Endothelial cell of umbilical vein (primary cell): ENCODE data around the gene MAP4K2. TPM values are rescaled to one million over a fixed set of nuclear protein-coding genes. Genes with fewer than 3 reads are reported as not detected.

Experiments
- BruUV-seq: library from RNA; stranded (reverse); fragments of 400-500 nt; replicated peaks from 2 replicates; lab custom pipeline; 2021; lab: Mats Ljungman, UMichigan
- CTCF ChIA-PET: fragments of 300-600, 350-600 bp; sonication (Branson Sonifier 250); formaldehyde crosslinking; loops from one replicate; lab custom pipeline; 2021; ENCODE audit warnings: antibody characterized with exemption, inconsistent platforms; lab: Charles Lee
- POLR2A ChIA-PET: fragments of 300-600, 350-600 bp; sonication (Branson Sonifier 250); formaldehyde crosslinking; loops from one replicate; lab custom pipeline; 2021; ENCODE audit warnings: antibody characterized with exemption, inconsistent platforms; lab: Charles Lee
- DNase-seq: peaks from one replicate; pipeline ENCODE4 v3.0.0-alpha.2; 2011; ENCODE audit warnings: low read depth, low spot score
- FAIRE-seq: peaks from 2 replicates; lab custom pipeline; 2011; peaks lifted over from hg19 to GRCh38; lab: Jason Lieb, UNC
- H2AFZ ChIP-seq: 2 replicates; pipeline ENCODE4 v1.6.0; 2012; ENCODE audit warnings: low read depth, low read length, control low read depth, inconsistent platforms
- H3K27ac ChIP-seq: 2 replicates; pipeline ENCODE4 v1.5.1; 2011; ENCODE audit warnings: low read depth, mild to moderate bottlenecking, control low read depth, low read length, moderate library complexity; ENCODE audit not compliant: insufficient read depth
- H3K27me3 ChIP-seq, 2 experiments: 2 replicates each; pipeline versions ENCODE4 v1.6.0 to v1.6.1; 2011; ENCODE audit warnings: low read length in 2 of 2, mixed read lengths in 1 of 2; ENCODE audit not compliant: control insufficient read depth in 2 of 2, insufficient read depth in 2 of 2
- H3K36me3 ChIP-seq, 2 experiments: 2 replicates in 1 of 2; 3 replicates in 1 of 2; pipeline ENCODE4 v1.5.1; 2011; ENCODE audit warnings: low read length in 2 of 2, mild to moderate bottlenecking in 1 of 2, moderate library complexity in 1 of 2; ENCODE audit not compliant: control insufficient read depth in 2 of 2, insufficient read depth in 2 of 2; ENCODE audit errors: extremely low read depth in 1 of 2
- H3K4me1 ChIP-seq: 3 replicates; pipeline ENCODE4 v1.5.1; 2011; ENCODE audit warnings: mild to moderate bottlenecking, low read length; ENCODE audit not compliant: control insufficient read depth, insufficient read depth; ENCODE audit errors: extremely low read depth
- H3K4me2 ChIP-seq: 2 replicates; pipeline ENCODE4 v1.6.1; 2011; ENCODE audit warnings: low read length, control low read depth, mixed read lengths; ENCODE audit not compliant: insufficient read depth
- H3K4me3 ChIP-seq, 3 experiments: fragments of 200-600 bp in 1 of 3; sonication (generic), shearing (Covaris generic) in 1 of 3; replicated peaks in 1 of 3; 2 replicates each; pipeline ENCODE4 v1.5.1; 2011 to 2016; ENCODE audit warnings: control low read depth in 3 of 3, low read length in 3 of 3, mild to moderate bottlenecking in 2 of 3, inconsistent platforms in 1 of 3, low read depth in 1 of 3, moderate library complexity in 1 of 3; ENCODE audit not compliant: insufficient read depth in 1 of 3
- H3K79me2 ChIP-seq: 2 replicates; pipeline ENCODE4 v1.6.0; 2012; ENCODE audit warnings: low read length, inconsistent platforms; ENCODE audit not compliant: control insufficient read depth, insufficient read depth
- H3K9ac ChIP-seq: replicated peaks from 2 replicates; pipeline ENCODE3; 2011; ENCODE audit warnings: low read length, control low read depth; ENCODE audit not compliant: insufficient read depth; ENCODE audit errors: extremely low read depth
- H3K9me1 ChIP-seq: replicated peaks from 3 replicates; pipeline ENCODE4 v1.6.0; 2011; ENCODE audit warnings: mild to moderate bottlenecking, low read length; ENCODE audit not compliant: control insufficient read depth, insufficient read depth; ENCODE audit errors: extremely low read depth
- H3K9me3 ChIP-seq: replicated peaks from 2 replicates; pipeline ENCODE4 v1.5.1; 2012; ENCODE audit warnings: low read length, inconsistent platforms; ENCODE audit not compliant: control insufficient read depth, insufficient read depth
- H4K20me1 ChIP-seq: replicated peaks from 2 replicates; pipeline ENCODE3; 2011; ENCODE audit warnings: mild to moderate bottlenecking, low read length; ENCODE audit not compliant: control insufficient read depth, insufficient read depth; ENCODE audit errors: extremely low read depth
- EZH2 ChIP-seq: IDR thresholded peaks from 2 replicates; pipeline ENCODE4 v1.6.1; 2012; ENCODE audit warnings: borderline replicate concordance, low read depth, mild to moderate bottlenecking, moderate library complexity, low read length, inconsistent platforms; ENCODE audit not compliant: severe bottlenecking
- GATA2 ChIP-seq: IDR thresholded peaks from 2 replicates; pipeline ENCODE4 v1.7.0; 2011; ENCODE audit warnings: low read depth, mild to moderate bottlenecking, moderate library complexity, mixed read lengths, low read length; ENCODE audit not compliant: insufficient read length, insufficient read depth
- JUN ChIP-seq: IDR thresholded peaks from 2 replicates; pipeline ENCODE4 v1.6.1; 2011; ENCODE audit warnings: borderline replicate concordance, low read depth; ENCODE audit not compliant: insufficient read length, insufficient read depth
- MYC ChIP-seq: IDR thresholded peaks from one replicate; pipeline ENCODE4 v1.6.1; 2011; ENCODE audit warnings: mild to moderate bottlenecking, low read depth, low read length
- POLR2A ChIP-seq: IDR thresholded peaks from 2 replicates; pipeline ENCODE4 v1.6.1; 2012; ENCODE audit warnings: low read depth, mild to moderate bottlenecking, control low read depth, low read length
- POLR2AphosphoS5 ChIP-seq: IDR thresholded peaks from 2 replicates; pipeline ENCODE4 v1.6.1; 2012; ENCODE audit warnings: low read depth, mild to moderate bottlenecking, control low read depth, low read length, moderate library complexity; ENCODE audit not compliant: insufficient read depth
- dilution Hi-C: fragments of 300-500 bp; cut with MboI; formaldehyde crosslinking; loops from one replicate; pipeline ENCODE4 v1.15.0; 2019; ENCODE audit warnings: low sequenced_read_pairs; ENCODE audit not compliant: extremely low pct_ligation_motif_present
- intact Hi-C: fragments of 100-400 bp; cut with micrococcal nuclease; formaldehyde crosslinking; loops from one replicate; pipeline ENCODE4 v1.10.0; 2022
- polyA plus RNA-seq, 4 experiments: library from polyadenylated mRNA; depleted of rRNA in 3 of 4; stranded (reverse) in 3 of 4; unstranded in 1 of 4; fragments of >200 nt; gene quantifications; 2 replicates each; pipeline versions ENCODE4 v1.2.1 to v1.2.3, GENCODE V29; 2011 to 2012; ENCODE audit warnings: missing spikeins in 1 of 4
- total RNA-seq: library from RNA; stranded (reverse); gene quantifications from 2 replicates; pipeline ENCODE4 v1.2.3, GENCODE V29; 2021
- TF ChIP-seq, protein P1 (sequence below), 2 donors: IDR thresholded peaks; 1 replicate in 1 of 2; 2 replicates in 1 of 2; pipeline ENCODE4 v1.5.1; 2011; ENCODE audit warnings: low read length in 2 of 2, mild to moderate bottlenecking in 2 of 2, moderate library complexity in 2 of 2, control low read depth in 1 of 2, inconsistent platforms in 1 of 2, low read depth in 1 of 2; ENCODE audit not compliant: insufficient read depth in 1 of 2; ENCODE audit errors: extremely low read depth in 1 of 2

MAP4K2 gene
- total and polyA plus RNA-seq, 2 donors (not counting 3 experiments of a cell fraction or from before 2014, with no cell fraction given), result 43.3 to 44.0 TPM

DNA sequence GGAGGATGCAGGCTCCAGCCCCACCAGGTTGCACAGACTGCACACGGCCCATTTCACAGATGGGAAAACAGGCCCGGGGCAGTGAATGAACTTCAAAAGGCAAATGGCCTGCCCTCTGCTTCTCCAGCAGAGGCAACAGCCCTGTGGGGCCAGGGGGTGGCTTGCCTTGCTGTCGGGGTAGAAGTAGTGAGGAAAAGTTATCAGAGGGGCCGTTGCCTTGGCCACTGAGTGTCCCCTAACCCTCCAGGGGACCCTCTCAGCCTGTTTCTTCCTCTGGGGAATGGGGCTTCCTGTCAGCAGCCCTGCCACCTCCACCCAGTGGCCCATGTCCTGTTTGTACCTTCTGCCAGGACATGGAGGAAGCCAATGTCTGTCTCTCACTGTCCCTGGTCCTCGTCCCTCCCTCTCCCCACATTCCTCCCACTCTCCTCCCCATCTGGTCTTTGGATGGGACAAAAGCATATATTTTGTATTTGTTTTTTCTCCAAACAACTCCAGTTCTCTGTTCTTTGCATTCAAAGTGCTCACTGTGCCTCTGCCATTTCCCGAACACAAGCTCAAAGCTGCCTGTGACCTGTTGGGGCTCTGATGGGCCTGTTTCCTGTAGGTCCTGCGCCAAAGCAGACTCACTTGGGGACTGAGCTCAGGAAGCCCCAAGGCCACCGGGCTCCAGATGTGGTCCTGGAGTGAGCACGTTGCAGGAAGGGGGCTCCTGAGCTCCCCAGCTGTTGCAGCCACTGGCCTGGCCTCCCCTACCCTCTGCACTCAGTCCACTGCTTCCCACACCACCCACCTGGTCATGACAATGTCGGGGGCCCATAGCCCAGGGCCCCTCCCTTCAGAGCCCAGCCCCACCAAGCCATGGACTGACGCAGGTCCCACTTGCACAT lies 9.5 kb downstream of the MAP4K2 start:
- Histone ChIP-seq H3K27ac (no peak overlapping the region), H3K4me1 (no peaks in the 10 kb centered on the region), H3K79me2 (no peaks in the 10 kb centered on the region), H3K4me3 (no peak overlapping the region), H3K9ac (no peak overlapping the region), H3K9me1 (no peaks in the 10 kb centered on the region), H4K20me1 (no peaks in the 10 kb centered on the region), H2AFZ (no peak overlapping the region), H3K36me3 (peaks cover 3 to 26% of the 10 kb centered on the region in 2 experiments), H3K9me3 (no peaks in the 10 kb centered on the region), H3K4me2 (no peak overlapping the region), H3K27me3 (no peaks in the 10 kb centered on the region)
- dilution Hi-C loops, result no loop called here
- no TSS peak for BruUV-seq
- FAIRE-seq, result no peak
- DNase-seq, result no peak
- intact Hi-C loops, result no loop called here
- ChIA-PET CTCF (interaction anchor here (1.1 kb wide), 1 partner anchor 11 kb away, joined by 3 read pairs; no protein-coding TSS in a partner anchor), POLR2A (no interaction called here)
- no peak for TF ChIP-seq JUN
- TF ChIP-seq, protein P1, sequence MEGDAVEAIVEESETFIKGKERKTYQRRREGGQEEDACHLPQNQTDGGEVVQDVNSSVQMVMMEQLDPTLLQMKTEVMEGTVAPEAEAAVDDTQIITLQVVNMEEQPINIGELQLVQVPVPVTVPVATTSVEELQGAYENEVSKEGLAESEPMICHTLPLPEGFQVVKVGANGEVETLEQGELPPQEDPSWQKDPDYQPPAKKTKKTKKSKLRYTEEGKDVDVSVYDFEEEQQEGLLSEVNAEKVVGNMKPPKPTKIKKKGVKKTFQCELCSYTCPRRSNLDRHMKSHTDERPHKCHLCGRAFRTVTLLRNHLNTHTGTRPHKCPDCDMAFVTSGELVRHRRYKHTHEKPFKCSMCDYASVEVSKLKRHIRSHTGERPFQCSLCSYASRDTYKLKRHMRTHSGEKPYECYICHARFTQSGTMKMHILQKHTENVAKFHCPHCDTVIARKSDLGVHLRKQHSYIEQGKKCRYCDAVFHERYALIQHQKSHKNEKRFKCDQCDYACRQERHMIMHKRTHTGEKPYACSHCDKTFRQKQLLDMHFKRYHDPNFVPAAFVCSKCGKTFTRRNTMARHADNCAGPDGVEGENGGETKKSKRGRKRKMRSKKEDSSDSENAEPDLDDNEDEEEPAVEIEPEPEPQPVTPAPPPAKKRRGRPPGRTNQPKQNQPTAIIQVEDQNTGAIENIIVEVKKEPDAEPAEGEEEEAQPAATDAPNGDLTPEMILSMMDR (IDR thresholded peaks at IDR 0.05; ENCODE audit: extremely low read depth in 1 of 2, insufficient read depth in 1 of 2, low read depth in 1 of 2, low read length in 2 of 2), result no peak
- TF ChIP-seq MYC, result no peak
- no peak for TF ChIP-seq EZH2
- no peak for TF ChIP-seq POLR2AphosphoS5
- no peak for TF ChIP-seq GATA2
- no peak for TF ChIP-seq POLR2A
